Right atrium auricular region (tissue), 2 donors: Measurements from ENCODE around the gene PHOSPHO1. TPM values are rescaled to one million over a fixed set of nuclear protein-coding genes. Genes with fewer than 3 reads are reported as not detected.

Experiments used
- DNase-seq: peaks from one replicate; pipeline ENCODE4 v3.0.0-alpha.2; 2019; ENCODE audit warnings: low spot score
- H3K27ac ChIP-seq, 2 donors: fragments of 200-600 bp; sonication (generic); 1 replicate in 1 of 2; 2 replicates in 1 of 2; pipeline ENCODE4 v1.5.1; 2016 to 2019
- H3K27me3 ChIP-seq, 2 donors: fragments of 200-600 bp; sonication (generic); one replicate each; pipeline versions ENCODE4 v1.5.1 to v1.6.0; 2017 to 2019
- H3K36me3 ChIP-seq: fragments of 200-600 bp; sonication (generic); one replicate; pipeline ENCODE4 v1.5.1; 2016
- H3K4me1 ChIP-seq, 2 donors: fragments of 200-600 bp; sonication (generic); one replicate each; pipeline versions ENCODE4 v1.5.1 to v1.6.0; 2017 to 2019
- H3K4me3 ChIP-seq, 2 donors: fragments of 200-600 bp; sonication (generic); 1 replicate in 1 of 2; 2 replicates in 1 of 2; pipeline ENCODE4 v1.5.1; 2017 to 2019; ENCODE audit warnings: mild to moderate bottlenecking in 1 of 2, moderate library complexity in 1 of 2
- H3K9me3 ChIP-seq, 2 donors: fragments of 200-600 bp; sonication (generic); one replicate each; pipeline ENCODE4 v1.5.1; 2019
- total RNA-seq, 2 donors: library from RNA; depleted of rRNA; stranded (reverse); fragments of >200 nt; gene quantifications; one replicate each; pipeline ENCODE4 v1.1.0, GENCODE V29; 2016
- TF ChIP-seq, protein P1 (sequence below), 2 donors: fragments of 200-600 bp; sonication (generic); IDR thresholded peaks; one replicate each; pipeline ENCODE4 v1.5.1; 2019; ENCODE audit warnings: antibody characterized with exemption in 2 of 2

PHOSPHO1 gene
- total RNA-seq, 2 donors from 2014 or later, result 0.56 to 2.2 TPM

DNA sequence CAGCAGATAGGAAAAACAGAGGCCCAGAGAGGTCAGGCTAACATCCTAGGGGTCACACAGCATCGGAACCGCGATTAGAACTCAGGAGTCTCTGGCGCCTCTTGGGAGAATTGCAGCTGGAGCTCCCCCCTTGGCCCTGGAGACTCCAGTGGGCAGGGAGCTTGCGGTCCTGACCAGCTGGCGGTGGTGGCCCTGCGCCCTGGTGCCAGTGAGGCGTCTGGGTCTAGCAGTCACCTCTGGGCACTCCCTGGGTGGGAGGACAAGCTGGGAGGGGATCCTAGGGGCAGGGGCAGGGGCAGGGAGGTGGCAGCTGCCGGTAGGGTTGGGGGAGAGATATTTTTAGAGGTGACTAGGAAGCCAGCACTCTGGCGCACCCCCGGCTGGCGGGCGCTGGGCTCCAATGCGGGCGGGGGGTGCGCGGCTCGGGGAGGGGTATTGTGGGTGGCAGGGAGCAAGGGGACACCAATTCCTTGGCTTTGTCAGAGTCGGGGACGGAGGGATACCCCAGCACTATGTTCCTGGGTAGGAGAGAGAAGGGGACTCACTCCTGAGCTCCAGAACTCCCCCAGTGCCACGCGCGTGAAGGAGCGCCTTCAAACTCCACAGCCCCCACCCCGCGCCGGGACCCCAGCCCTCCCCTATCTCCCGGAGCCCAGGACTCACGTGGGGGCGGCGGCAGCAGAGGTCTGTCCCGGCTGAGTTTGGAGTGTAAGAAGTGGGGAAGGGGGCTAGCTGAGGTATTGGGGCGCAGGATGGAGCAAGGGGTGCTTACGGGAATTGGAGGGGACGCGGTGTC lies 584 bp downstream of the PHOSPHO1 start:
- peak overlapping the region; percentile 47 to 64 for H3K4me3 ChIP-seq
- no peaks in the 10 kb centered on the region for H3K9me3 ChIP-seq
- H3K27ac ChIP-seq, result no peak overlapping the region
- TF ChIP-seq, protein P1, sequence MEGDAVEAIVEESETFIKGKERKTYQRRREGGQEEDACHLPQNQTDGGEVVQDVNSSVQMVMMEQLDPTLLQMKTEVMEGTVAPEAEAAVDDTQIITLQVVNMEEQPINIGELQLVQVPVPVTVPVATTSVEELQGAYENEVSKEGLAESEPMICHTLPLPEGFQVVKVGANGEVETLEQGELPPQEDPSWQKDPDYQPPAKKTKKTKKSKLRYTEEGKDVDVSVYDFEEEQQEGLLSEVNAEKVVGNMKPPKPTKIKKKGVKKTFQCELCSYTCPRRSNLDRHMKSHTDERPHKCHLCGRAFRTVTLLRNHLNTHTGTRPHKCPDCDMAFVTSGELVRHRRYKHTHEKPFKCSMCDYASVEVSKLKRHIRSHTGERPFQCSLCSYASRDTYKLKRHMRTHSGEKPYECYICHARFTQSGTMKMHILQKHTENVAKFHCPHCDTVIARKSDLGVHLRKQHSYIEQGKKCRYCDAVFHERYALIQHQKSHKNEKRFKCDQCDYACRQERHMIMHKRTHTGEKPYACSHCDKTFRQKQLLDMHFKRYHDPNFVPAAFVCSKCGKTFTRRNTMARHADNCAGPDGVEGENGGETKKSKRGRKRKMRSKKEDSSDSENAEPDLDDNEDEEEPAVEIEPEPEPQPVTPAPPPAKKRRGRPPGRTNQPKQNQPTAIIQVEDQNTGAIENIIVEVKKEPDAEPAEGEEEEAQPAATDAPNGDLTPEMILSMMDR (IDR thresholded peaks at IDR 0.05), result no peak
- peaks cover 0 to 23% of the 10 kb centered on the region in 2 donors for H3K4me1 ChIP-seq
- H3K36me3 ChIP-seq, result no peaks in the 10 kb centered on the region
- DNase-seq, result no peak
- peaks cover 0 to 5% of the 10 kb centered on the region in 2 donors for H3K27me3 ChIP-seq

DNA sequence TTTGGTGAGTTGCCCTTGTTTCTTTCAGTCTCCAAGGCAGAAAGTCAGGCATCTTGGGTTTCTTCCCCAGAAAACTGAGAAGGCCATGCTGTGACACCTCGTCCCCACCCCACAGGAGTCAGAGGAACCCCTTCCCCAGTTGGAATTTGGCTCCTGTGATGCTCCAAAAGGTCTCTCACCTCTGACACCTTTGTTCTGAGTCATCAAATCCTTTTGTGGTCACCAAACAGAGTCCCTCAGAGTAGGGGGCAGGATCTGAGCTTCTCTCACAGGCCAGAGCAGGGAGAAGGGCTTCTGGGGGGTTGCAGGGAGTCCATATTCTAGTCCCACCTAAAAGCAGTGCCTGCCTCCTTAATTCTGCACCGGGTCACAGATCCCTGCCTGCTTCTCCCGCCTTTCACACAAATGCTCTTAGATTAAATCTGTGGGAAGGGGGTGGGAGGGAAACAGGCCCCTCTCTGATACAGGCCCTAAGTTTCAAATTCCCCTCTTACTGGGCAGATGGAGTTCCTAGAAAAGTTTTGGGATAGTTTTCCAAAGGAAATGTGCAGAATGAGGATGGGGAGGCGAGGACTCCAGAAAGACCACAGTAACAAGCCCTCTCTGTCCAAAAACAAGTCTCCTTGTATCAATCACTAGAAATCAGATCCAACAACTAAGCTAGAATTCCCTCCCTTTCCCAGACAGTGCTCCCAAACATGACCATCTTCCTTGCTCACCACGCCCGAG lies 1.3 kb downstream of the PHOSPHO1 start:
- TF ChIP-seq, protein P1 (IDR thresholded peaks at IDR 0.05), result no peak
- DNase-seq, result no peak
- H3K9me3 ChIP-seq, result no peaks in the 10 kb centered on the region
- H3K4me3 ChIP-seq, result peak overlapping the region in 1 of 2 donors; percentile 64
- no peaks in the 10 kb centered on the region for H3K36me3 ChIP-seq
- peaks cover 0 to 8% of the 10 kb centered on the region in 2 donors for H3K27me3 ChIP-seq
- peaks cover 0 to 31% of the 10 kb centered on the region in 2 donors for H3K4me1 ChIP-seq
- no peak overlapping the region for H3K27ac ChIP-seq

GRCh38 chr17:49227436-49228261 lies 2.9 kb downstream of the PHOSPHO1 start:
- TF ChIP-seq, protein P1 (IDR thresholded peaks at IDR 0.05), result peak; percentile 62 to 84
- peak; percentile 77 for DNase-seq
- peaks cover 0 to 42% of the 10 kb centered on the region in 2 donors for H3K4me1 ChIP-seq

GRCh38 chr17:49226771-49227435 lies 3.7 kb downstream of the PHOSPHO1 start:
- DNase-seq, result no peak
- Histone ChIP-seq H3K9me3 (no peaks in the 10 kb centered on the region), H3K36me3 (no peaks in the 10 kb centered on the region), H3K4me3 (no peak overlapping the region), H3K4me1 (peaks cover 0 to 42% of the 10 kb centered on the region in 2 donors), H3K27ac (no peak overlapping the region), H3K27me3 (peaks cover 0 to 8% of the 10 kb centered on the region in 2 donors)
- TF ChIP-seq, protein P1 (IDR thresholded peaks at IDR 0.05), result no peak

More at GRCh38 chr17:49227436-49228261, 2.9 kb downstream of the PHOSPHO1 start:
- Histone ChIP-seq H3K4me3 (no peak overlapping the region), H3K36me3 (no peaks in the 10 kb centered on the region), H3K9me3 (no peaks in the 10 kb centered on the region), H3K27me3 (peaks cover 0 to 8% of the 10 kb centered on the region in 2 donors), H3K27ac (no peak overlapping the region)
